HTERT RPE-1 (cell line): ENCODE results near the gene PLA2G7.
"Not testable (repeated sequence)": the region's sequence is repeated elsewhere in the genome, so short reads cannot be mapped to it uniquely, and the experiment has no call there.

Source experiments
- in situ Hi-C: fragments of 300-500 bp; cut with MboI; formaldehyde crosslinking; loops from 4 replicates; pipeline ENCODE4 v1.14.3; 2020; ENCODE audit warnings: low sequenced_read_pairs

The PLA2G7 gene

DNA sequence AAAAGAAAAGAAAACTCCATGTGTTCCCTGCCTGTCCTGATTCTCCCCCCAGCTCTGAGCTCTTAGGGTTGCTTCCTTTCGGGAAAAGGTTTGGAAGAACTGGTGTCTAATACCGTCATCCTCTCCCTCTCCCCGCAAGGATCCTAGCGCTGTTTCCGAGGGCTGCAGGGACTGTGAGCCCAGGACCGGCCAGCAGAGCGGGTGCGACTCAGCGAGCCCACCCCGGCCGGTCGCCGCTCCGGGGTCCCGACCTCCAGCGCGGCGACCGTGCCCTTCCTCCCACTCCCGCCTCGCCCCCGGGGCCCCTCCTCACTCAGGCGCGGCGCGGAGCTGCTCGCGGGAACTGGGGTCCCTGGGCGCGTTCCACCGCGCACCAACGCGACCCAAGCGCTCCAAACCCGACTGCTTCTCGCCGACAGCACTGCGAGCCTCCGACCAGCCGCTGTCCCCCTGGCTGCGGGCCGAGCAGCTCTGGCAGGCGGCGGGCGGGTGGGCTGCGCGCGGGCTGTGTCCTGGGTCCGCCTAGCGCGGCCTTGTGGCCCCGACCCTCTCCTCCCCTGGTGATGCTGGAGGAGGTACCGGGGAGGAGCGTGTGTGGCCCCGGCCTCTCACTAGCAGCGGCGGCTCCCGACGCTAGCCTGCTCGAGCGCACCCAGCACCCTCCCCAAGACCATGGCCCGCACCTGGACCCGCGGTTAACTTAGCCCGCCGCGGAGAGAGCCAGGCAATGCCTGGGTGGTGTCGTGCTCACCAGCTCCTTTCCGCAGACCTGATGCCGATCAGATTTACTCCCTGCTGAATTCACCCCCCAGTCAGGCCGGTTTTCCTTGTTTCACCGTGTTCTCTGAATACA, at the start of gene PLA2G7:
PLA2G7 (minus strand) TSS at position 509 of the 853 bp plus-strand sequence. CDS start 12,484 bp downstream, outside the sequence.
- in situ Hi-C loops, result no loop called here

DNA sequence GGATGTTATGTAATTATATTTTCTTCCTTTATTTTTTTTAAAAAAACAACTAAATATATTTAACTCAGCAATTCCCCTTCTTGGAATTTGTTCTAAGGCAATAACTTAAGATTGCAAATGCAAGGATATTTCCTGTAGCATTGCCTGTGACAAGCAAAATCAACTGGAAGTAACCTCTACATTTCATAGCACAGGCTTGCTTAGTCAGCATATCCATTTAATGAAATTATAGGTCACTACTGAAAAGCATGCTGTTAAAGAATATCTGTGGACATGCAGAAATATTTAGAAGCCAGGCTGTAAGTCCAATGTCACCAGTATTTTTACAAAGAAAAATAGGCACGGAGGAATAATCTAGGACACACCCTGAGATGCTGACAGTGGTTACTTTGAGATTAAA, 49.4 kb upstream of the PLA2G7 start:
- in situ Hi-C loops, result no loop called here

DNA sequence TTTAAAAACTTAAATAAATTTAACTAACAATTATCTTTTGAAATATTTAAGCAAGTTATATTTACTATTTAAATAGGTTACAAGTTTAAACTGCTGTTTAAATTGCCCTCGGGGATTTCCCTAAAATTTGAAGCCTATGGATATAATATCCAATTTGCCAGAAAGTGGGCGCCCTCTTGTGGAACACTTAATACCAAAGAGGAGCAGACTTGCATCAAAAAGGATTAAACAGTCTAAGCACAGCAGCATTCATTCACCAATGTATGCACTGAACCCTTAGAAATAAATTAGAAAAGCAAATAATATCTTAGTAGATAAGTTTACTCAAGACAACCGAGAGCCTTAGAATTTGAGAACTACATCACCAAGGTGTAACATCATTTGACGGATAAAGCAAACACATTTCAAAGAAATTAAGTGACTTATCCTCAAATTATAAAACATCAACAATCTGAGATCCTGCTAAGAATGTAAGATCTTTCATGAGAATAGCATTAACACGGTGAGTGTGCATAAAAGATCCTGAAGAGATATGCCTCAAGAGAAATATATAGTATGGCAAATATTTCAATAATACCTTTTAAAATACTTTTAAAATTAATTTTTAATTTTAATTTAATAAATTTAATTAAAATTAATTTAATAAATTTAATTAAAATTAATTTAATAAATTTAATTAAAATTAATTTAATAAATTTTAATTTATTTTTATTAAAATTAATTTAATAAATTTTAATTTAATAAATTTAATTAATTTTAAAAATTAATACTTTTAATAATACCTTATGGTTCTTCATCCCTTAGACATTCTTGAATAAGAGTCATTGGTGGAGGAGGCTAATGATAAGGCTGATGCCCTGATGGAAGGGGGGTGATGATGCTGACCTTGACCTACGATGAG, 46.6 kb upstream of the PLA2G7 start:
- in situ Hi-C loops, result no loop called here

DNA sequence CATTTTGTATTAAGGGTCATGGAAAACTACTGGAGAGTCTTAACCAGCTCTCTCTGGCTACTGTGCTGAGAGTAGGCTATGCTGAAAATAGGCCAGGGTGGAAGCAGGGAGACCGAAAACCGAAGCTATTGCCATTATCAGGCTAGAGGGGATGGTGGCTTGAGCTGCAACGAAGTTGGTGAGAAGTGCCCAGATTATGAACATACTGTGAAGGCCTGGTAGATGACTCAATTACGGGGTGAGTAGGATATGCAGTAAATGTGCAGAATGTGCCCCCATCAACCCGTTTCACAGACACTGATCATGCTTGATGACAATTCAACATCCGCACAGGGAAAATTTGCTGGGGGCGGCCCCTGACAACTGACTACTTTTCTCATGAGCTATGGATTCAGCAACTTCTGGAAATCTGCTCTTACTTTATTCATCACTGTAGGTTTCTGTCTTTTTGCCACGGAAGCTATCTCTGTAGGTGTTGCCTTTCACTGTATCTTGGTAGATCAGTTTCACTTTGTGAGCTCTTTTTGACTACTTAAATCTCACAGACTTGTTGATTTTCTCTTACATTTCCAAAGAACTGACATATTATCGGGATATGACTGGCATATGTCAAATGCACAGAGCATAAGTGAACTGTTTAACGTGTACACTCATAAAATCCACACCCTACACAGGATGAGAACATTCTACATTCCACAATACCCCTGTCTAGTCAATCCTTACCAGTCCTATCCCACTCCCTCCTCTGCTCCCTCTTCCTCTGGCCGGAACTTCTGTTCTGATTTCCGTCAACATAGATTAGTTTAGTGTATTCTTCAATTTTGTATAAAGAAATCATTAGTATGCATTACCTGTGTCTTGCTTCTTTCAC, 42.5 kb upstream of the PLA2G7 start:
- in situ Hi-C loops, result no loop called here

DNA sequence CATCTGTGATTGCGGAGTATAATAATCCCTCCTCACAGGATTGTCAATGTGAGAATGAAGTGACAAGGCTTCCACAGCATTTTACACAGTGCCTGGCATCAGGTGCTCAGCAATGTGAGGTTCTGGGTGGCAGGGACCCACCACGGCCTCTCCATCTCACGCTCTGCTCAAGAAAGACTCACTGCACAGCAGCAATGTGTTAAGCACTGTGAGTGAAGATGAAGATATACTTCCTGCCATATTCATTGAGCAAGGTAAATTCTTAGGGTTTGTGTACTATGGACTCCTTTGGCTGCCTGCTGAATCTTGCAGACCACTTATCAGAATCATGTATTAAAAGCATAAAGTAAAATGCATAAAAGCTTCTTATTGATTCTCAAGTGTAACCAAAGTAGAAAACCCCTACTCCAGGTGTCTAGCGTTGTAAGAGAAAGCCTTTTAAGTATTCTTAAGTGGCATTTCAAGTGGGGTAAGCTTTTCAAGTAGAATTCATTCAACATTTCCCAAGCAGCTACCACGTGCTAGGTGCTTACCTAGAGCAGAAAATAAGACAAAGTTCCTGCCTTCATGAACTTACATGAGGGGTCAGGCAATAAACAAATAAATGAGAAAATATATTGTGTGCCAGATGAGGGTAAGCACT, 41.0 kb upstream of the PLA2G7 start:
- in situ Hi-C loops, result no loop called here

DNA sequence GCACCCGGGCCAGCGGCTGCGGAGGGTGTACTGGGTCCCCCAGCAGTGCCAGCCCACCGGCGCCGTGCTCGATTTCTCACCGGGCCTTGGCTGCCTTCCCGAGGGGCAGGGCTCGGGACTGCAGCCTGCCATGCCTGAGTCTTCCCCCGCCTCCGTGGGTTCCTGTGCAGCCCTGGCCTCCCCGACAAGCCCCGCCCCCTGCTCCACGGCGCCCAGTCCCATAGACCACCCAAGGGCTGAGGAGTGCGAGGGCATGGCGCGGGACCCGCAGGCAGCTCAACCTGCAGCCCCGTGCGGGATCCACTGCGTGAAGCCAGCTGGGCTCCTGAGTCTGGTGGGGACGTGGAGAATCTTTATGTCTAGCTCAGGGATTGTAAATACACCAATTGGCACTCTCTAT, 39.6 kb upstream of the PLA2G7 start:
- in situ Hi-C loops, result not testable (repeated sequence)

DNA sequence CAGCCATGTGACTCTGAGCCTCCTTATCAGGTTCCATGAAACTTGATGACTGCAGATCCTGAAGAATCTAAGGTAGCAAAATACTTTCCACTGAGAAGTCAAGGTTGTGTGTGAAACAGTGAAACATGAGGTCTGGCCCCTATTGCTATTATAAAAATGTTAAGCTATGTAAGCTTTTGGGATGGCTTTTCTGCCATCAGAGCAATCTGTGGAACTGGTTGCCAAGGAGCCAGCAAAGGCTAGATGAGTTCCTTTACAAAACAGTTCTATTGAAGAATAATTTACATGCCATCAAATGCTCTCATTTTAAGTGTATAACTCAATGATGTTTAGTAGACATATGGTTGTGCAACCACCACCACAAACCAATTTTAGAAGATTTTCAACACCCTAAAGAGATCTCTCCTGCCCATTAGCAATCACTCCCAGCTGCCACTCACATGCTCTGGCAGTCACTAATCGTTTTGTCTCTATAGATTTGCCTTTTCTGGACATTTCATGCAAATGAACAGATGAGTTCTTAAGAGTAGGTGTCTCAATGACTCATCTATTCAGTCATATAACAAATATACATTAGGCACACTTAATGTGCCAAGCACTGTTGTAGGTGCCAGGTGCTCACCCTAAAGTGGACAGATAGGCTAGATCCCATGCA, 38.2 kb upstream of the PLA2G7 start:
- in situ Hi-C loops, result no loop called here

DNA sequence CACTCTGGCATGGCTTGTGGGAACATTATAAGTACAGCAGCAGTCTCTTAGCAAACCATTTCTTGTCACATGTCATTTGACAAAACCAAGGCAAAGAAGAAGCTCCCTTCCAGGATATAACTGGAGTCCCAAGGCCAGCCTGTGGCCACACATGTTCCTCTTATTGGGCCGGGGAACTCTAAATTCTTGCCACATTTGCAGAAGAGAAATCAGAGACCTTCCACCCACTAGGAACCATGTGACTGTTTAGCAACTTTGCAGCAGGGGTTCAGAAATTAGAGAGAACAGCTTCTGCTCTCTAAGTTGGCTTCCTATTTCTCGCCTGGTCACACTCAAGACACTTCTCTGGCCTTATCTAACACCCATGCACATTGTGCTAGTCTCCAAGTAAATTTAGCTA, 37.6 kb upstream of the PLA2G7 start:
- in situ Hi-C loops, result no loop called here

DNA sequence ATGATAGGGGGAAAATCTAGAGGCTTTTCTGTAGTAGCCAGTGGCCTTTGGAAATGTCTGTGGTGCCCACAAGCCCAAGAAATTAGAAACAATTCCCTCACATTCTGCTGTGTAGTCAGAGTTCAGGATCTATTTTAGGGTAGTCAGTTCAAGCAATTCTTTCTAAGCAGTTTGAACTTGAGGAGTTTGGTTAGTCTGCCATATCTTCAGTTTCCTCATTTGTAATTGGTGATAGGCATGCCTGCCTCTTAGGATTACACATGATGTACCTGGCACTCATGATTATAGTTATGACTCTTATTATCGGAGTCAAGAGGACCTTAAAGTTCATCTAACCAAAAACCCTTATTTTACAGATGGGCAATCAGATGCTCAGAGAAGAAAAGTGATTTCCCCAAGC, 36.8 kb upstream of the PLA2G7 start:
- in situ Hi-C loops, result no loop called here

DNA sequence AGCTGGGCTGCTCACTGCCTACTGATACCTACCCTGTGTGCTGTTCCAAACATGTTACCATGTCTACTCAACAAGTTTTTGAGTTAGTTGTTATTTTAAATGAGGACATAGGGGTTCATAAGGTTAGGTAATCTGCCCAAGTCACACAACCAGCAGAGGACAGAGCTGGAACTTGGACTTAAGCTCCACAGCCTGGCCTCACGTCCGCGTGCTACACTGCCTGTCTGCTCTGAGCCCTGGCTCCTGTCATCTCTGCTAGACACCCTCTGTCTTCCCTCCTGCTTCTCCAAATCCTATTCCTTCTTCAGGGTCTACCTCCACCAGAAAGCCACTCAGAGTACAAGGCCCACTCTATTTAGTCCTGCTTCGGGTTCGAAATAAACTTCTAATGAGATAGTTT, 29.8 kb upstream of the PLA2G7 start:
- in situ Hi-C loops, result no loop called here

DNA sequence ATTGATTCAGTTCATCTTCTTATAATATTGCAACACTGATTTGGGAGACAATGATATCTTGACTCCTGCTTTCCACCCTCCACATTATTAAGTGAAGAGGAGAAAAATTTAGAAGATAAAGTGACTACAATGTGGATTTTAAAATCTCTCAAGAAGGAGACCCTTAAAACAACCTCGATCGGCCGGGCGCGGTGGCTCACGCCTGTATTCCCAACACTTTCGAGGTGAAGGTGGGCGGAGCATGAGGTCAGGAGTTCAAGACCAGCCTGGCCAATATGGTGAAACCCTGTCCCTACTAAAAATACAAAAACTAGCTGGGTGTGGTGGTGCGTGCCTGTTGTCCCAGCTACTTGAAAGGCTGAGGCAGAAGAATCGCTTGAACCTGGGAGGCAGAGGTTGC, 29.1 kb upstream of the PLA2G7 start:
- in situ Hi-C loops, result not testable (repeated sequence)

DNA sequence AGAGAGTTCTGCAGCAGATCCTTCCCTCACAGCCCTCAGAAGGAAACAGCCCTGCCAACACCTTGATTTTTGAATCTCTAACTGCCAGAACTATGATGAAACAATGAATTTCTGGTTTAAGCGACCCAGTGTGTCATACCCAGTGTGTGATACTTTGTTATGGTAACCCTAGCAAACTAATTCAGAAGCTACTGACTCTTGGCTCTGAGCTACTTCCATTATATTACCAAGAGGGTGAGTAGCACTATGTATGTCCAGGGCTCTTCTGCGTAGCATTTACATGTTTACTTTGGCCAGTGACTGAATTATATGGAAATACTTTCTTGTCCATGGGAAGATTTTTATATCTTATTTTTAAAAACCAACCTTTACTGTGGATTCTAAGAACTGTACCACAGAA, 28.3 kb upstream of the PLA2G7 start:
- in situ Hi-C loops, result no loop called here

DNA sequence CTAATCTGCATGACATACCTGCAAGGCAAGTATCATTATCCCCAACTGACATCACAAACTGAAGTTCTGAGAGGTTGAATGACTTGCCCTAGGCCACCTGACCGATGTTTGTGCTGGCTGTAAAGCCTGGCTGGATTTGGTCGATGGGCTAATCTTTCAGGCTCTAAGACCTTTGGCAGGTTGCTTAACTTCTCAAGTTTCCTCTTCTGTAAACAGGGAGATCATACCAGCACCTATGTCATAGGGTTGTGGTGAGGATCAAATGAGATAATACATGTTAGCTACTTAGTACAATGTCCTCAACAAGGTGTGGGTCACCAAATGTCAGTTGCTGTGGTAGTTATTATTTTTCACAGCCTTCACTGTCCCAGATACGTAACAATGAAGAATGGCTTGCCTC, 25.8 kb upstream of the PLA2G7 start:
- in situ Hi-C loops, result no loop called here

DNA sequence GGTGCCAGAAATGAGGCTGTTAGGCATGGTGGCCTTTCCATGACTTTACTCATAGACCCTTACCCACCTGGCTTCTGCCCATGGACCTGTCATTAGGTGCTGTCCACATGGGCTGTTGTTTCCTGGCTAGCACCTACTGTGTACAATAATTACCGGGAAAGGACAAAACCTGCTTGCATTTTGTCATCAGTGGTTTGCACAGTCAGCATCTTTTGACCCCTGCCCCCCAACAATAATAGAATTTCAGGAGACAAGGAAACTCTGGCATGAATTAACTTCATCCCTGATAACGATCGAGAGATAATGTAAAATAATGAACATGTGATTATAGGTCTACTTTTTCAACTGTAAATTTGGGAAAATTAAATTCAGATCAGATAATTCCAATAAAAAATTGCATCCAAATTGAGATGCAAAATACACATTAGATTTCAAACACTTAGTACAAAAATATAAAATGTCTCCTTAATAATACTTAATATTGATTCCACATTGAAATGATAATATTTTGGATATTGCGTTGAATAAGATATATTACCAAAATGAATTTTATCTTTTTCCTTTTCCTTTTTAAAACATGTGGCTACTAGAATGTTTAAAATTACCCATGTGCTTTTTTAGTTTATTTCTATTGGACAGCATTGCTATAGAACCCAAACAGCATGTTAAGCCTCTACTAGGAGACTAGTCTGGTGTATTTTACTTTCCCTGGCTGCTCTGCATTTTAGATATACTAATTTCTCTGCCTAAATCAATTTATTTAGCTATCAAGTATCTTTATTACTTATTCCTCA, 24.0 kb upstream of the PLA2G7 start:
- in situ Hi-C loops, result no loop called here

DNA sequence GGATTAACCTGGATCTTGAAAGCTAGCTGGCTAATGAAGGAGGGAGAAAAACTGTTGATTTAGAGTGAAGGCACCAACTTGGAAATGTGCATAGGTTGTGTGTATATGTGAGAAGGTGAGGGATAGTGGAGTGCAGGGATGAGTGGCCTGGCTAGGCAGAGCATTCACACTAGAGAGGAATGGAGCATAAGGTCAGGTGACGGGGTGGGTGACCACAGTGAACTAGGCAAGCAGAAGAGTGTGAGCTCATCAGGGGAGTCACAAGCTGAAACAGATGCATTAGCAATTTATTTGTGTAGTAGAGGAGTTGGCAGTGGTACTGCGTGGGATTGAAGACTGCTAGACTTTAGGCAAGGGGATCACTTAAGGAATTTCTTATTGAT, 22.0 kb upstream of the PLA2G7 start:
- in situ Hi-C loops, result no loop called here

DNA sequence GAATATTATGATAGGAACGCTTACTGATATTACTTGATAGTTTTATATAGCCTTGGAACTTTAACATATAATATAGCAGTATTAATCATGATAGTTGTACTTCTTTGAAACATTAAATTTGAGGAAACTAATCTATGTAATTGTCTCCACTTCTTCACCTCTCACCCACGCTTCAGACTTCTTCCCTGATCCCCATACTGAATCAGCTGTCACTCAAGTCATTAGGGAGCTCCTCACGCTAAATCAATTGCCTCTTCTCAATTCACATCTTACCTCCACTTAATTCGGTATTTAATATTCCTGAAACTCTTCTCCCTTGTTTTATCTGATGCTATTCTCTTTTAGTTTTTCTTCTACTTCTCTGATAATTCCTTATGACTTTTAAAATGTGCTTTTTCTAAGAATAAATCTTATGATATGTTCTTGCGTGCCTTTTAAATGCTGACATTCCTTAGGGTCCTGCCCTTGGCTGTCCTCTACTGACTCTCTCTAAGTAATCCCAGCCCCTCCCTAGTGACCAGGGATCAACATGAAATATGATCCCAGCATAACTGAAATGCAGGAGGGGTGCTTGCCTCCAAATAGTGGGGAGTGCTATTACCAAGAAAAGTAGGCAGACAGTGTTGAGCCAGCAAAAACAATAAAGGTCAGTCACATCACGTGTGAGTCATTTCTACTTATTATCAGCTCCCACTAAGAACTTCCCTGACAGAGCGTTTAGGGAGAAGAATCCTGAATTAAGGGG, 21.5 kb upstream of the PLA2G7 start:
- in situ Hi-C loops, result no loop called here

DNA sequence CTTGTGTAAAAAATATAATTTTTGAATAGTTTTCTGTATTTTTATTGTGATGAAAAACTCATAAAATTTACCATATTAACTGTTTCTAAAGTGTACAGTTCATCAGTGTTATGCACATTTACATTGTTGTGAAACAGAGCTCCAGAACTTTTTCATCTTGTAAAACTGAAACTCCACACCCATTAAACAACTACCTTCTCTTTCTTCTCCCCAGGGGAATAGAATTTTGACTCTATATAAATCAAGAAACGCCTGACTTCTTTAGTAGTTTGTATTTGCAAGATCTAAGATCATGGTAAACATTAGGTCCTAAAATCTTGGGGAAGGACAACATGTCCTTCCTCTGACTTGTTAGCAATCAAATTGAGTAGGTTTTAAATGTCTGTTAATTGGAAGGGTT, 20.7 kb upstream of the PLA2G7 start:
- in situ Hi-C loops, result no loop called here

DNA sequence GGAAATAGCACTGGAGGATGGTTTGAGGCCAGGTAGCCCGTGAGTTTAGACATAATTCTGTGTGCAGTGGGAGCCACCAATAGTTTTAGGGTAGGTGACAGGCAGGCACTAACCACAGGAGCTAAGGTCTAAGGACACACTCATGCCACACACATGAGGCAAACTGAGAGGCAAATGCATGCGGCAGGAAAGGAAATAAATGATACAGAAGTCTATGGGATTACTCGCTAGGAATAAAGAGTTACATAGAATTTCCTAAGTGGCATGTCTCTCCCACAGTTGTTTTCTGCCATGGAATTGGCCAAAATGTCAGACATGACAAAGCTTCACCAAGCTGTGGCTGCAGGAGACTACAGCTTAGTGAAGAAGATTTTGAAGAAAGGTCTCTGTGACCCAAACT, 16.5 kb upstream of the PLA2G7 start:
- in situ Hi-C loops, result no loop called here

DNA sequence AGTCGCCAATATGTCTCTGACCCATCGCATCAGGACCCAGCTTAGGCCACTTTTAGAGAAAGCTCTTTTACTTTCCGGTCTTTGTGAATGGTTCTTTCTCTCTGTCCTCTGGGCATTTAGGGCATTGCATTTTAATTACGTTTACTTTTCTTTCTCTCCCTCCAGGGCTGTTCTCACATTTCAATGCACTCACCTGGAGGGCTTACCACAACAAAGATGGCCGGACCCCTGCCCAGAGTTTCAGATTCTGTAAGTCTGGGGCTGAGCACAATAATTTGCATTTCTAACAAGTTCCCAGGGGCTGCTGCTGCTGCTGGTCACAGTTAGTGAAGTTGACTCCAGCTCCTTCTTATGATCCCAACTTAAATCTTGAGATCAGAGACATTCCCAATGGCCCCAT, 14.6 kb upstream of the PLA2G7 start:
- in situ Hi-C loops, result no loop called here
